GM21717 (cell line): ENCODE measurements around the gene PUDP.
A peak's percentile ranks its signal among the peaks of the same experiment; 100 is the strongest.

Experiments used
- ATAC-seq: cut with Tn5 transposase; IDR thresholded peaks from one replicate; pipeline ENCODE4 v1.9.1; 2021; ENCODE audit warnings: mild to moderate bottlenecking, moderate library complexity; ENCODE audit not compliant: unreplicated experiment

Gene PUDP

DNA sequence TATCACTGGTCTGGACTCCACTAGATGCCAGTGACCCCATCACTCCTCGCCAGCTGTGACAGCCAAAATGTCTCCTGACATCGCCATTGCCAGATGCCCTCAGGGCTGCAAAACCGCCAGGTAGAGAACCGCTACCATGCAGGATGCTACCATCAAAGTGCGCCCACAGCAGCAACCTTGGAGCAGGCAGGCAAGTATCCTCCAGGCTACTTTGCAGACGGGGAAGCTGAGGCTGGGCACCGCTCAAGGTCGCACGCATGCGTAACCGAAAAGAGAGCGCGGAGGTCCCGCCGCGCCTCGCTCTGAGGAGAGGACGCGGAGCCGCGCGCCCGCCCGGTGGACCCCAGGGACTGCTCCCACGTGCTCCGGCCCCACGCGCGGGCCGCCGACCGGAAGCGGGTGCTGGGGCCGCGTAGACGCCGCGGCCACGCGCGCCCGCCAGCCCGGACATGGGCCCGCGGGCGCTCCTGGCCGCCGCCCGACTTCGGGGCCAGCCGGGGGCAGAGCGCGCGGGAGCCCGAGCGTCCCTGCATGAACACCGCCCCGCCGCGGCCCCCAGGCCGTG, 458 bp downstream of the PUDP start, which contains the start of gene STS:
Gene STS, plus strand, starts transcription at position 300 of the 565 bp plus-strand sequence. CDS start 105,488 bp downstream, outside the sequence.
- ATAC-seq = peak; percentile 47

DNA sequence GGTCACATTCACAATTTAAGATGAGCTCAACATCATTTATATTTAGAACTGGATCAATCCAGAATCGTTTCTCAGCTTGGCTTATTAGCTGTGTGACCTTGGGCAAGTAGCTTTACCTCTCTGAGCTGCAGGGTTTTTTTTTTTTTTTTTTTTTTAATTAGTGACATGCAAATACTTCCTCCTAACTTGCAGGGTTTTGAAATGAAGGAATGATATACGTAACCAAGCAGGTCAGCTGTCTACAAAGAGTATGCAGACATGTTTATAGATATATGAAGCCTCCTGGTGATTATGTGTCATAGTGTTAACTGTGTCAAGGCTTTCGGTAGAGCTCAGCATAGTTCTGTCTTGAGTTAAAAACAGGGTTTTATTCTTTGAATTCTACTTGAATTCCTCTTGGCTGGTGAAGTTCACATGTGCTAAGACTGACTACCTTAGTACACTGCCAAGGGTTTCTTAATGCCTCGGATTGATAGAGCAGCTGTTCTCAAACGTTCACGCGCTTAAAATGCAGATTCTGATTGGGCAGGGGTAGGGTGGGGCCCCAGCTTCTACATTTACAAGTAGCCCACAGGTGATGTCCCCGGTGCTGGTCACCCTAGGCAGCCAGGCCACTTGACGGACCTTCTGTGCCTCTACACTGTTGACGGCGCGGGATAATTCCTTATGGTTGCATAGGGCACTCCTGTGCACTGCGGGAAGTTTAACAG, 1.1 kb downstream of the PUDP start:
- ATAC-seq = peak; percentile 8

DNA sequence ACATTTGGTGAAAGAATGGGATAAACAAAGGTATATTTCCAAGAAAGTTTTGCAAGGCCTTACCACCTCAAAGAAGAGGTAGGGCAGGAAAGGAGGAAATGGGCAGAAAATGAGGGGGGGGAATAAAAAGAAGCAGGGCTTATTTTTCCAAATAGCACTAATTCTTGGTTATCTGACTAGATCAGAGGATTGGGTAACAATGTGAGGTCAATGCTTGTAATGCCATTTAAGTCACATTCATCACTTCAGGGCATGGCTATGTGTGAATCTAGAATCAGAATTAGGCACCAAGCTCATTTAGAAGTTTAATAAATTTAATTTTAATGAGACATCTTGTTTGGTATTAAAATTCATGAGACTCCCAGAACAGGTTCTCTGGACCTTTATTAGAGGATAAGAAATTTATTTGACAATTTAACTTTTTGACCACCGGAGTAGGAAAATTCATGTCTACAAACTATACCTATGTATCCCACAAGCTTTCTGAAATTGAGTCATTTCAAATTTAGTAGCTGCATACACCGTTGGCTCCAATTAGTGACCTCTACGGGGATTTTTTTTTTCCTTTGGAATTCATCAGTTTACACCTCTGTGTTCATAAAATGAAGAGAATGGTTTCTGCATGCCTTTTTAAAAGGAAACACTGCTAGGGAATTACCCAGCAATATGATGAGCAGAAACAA, 1.8 kb downstream of the PUDP start:
- ATAC-seq = no peak

DNA sequence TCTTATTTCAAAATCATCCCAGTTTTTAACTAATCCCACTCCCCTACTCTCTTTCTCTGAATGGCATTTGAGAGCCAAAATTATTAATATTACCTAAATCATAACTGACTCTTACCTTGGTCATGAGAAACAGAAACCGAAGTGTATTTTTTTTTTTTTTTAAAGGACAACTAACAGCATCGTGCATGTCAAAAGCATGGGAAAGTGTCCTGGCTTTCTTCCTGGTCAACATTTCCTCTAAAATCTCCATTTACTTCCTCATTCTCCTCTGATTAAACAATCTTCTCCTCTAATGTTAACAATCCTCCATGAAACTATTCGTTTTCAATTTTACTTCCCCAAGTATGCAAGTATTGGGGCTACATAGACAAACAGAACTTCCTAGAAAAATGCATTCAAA, 2.5 kb downstream of the PUDP start:
- ATAC-seq = no peak

DNA sequence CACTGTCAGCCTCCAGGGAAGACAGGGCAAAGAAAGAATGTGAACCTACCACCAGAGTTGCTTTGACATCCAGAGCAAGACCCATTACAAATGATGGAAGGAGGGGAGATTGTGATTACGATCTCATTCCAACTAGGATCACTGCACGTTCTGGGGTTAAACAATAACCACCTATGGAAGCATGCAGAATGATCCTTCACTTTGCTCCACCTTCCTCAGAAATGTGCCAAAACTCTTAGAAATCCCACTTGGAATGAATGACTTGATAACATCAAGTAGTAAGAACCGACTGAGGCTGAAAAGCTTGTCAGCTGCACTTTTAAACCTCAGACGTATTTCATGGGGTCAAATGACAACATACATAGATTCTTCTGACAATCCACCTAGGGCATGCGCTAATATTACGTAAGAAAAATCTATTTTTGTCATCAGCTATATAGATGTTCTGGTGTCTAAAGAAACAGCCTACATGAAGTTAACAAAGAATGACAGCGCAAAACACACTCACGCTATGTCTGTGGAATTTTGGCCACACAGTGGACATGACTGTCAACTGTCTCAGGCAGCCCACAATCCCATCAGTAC, 3.9 kb downstream of the PUDP start:
- ATAC-seq = no peak

DNA sequence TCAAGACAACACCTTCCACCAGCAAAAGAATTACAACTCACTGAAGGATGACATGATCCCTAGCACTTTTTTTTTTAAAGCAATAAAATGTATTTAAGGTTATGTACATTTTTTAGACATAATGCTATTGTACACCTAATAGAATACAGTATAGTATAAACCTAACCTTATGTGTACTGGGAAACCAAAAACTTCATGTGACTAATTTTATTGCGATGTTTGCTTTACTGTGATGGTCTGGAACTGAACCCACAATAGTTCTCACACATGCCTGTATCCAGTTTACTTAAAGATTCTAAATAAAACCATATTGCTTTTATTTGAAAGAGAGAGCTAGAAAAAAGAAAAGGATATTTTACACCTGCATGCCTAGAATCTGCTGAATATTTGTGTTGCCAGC, 4.9 kb downstream of the PUDP start:
- no peak for ATAC-seq

DNA sequence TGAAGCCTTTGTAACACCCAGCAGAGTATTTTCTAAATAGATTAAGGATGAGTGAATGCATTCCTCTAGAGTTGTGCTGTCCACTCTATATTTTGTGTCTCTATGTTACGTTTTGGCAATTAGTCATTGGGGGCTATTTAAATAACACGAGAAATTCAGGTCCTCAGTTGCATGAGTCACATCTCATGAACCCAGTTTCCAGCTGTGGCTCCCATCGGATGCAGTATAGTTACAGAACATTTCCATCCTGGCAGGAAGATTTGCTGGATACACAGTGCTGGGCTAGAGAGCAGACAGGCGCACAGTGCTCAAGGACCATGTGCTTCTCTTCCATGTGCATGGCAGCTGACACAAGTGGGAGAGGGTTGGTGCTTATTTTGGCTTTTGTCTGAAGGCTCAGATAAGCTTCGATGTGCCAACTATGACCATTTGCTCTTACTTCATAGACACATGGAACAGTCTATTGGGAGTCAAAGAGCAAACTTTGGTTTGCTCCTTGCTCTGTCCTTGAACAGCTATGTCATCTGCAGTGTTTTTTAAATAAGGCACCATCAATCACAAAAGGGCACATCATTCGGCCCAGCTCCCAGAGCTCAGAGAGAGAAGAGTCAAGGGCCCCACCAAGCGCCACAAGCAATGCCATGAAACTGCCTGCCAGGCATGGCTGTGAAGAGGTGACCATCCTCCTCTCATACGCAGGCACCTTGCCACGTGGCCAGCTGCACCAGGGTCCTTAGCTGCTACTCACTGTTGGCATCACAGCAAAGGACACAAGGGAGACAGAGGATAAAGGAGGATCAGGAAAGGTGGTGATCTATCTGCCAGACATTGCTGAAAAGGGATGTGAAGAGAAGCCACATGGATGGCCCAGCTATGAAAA, 8.5 kb downstream of the PUDP start:
- ATAC-seq = no peak

DNA sequence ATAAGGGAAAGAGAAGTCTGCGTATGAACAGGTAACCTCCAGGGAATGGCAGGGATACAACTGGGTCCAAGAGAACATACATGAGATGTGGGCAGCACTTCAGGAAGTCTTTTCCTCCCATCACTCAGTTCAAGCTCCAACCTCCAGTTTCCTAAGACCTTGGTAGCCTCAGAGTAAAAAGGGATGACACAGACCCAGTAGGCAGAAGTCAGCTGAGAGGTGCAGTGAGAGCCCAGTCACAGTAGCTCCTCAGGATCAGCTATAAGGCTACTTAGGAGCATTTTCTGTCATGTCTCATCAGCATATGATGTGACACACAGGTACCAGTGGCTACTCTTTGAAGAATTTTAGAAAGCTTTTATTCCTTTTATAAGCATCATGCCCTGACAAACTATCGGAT, 13.0 kb downstream of the PUDP start:
- ATAC-seq = no peak

DNA sequence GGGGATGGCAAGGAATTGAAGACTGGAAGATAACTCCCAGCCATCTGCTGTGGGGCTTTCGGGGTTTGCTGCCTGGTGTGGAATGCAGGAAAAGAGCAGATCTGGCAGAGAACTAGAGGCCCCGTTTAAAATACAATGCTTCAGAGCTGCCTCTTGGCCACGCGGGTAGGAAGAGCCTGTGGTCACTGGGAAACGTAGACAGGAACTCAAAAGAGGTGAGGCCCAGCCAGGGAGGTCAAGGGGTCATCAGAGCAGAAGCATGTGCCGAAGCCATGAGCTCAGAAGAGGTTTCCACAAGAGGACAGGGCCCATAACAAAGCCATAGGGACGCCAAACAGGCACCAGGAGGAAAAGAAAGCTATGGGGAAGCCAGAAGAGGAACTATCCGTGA, 14.9 kb downstream of the PUDP start:
- ATAC-seq = peak; percentile 12

DNA sequence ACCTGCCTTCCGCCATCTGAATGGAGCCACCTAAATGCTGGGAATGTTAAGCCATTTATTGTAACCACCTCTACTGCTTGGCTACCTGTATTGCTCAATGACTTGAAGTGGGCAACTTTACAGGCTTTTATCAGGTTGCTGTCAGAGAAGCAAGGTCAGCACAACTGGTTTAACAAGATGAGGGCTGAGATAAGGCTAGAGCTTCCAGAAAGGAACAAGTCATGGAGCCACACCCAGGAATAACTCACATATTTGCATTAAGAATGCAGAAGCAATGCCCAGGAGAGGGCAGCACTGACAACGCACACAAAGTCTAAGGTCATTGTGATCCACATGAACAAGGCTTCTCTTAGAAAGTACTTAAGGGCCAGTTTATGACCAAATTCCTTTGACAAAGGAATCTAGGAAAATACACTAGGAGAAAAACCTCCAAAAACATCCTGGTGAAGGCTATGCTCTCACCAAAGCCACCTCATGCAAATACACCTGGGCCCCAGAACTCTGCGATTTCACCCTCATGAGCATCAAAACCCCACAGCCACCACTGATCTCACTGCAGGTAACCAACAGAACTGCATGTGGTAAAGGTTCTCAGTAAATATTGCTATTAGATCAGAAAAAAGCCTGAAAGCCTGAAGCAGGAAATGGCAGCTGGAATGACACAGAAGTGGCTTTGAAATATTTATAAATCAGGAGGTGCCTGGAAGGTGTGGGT, 15.5 kb downstream of the PUDP start:
- ATAC-seq = peak; percentile 68

DNA sequence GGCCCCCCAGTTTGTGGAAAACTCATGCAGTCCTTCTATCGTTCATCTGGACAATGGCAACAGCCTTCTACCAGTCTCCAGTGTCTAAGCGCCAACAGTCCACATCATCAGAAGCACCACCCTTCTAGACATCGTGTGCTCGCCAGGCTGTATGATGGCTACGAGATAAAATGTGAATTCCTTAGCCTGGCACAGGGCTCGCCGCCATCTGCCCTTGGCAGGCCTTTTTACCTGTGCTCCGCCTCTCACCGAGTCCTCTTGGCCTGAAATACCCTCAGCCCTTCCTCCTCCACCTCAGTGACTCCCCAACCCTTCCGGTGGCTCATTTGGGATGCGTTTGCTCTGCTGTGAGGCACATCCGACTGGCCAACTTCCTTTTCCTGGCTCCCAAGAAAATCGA, 16.3 kb downstream of the PUDP start:
- no peak for ATAC-seq

DNA sequence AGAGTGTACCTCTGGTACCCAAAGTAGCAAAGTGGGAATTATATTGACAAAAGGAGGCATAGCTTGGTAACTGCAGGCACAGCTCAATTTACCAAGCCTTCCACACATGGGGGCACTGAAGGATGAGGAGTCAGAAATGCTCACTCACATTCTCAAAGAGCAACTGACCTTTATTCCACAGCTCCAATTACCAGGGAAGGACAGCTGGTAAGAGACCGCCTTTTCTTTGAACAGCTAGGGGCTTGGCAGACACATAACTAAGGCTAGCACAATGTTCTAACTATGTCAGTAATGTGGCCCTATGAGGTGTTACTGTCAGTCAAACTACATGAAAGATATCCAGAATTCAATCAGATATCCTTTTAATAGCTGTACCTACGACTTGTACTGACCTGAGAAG, 20.9 kb downstream of the PUDP start:
- ATAC-seq = no peak

DNA sequence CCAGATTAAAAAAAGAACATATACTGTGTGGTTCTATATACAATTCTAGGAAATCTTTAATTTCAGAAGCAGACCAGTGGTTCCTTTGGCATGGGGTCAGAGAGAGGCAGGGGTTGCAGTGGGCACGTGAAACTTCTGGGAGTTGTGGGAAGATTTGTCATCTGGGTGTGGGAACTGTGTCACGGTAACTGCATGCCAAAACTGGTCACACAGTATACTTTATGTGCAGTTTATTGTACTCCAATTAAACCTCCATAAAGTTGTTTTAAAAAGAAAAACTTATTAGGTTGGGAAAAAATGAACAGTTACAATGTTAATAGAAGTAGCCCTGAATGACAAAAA, 27.1 kb downstream of the PUDP start:
- ATAC-seq = no peak

DNA sequence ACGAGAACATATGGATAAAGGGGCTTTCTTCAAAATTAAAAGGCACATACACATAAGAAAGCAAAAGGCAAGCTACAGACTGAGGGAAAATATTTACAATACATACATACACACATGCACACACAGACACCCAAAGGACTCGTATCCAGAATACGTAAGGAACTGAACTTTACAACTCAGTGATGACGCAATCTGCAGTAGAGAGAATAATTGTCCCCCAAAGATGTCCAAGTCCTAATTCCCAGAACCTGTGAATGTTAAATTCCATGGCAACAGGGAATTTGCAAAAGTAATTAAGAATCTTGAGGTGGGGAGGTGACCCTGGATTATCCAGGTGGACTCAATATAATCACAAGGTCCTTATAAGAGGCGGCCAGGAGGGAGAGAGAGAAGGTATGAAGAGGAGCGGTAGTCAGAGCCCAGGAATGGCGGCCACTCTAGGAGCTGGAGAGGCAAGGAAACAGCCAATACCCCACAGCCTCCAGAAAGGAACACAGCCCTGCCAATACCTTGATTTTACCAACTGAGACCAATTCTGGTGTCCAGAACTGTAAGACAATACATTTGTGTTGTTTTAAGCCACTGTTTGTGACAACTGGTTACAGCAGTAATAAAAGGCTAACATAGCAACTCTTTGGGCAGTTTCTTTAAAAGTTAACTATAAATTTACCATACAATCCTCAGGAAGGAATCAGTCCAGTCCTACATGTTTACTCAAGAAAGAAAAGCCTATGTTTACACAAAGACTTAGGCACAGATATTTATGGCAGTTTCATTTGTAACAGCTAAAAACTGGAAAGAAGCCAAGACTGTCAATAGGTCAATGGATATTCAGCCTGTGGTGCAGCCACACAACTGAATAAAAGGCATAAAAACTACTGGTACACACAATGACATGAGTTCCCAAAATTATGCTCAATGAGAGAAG, 27.7 kb downstream of the PUDP start:
- no peak for ATAC-seq

DNA sequence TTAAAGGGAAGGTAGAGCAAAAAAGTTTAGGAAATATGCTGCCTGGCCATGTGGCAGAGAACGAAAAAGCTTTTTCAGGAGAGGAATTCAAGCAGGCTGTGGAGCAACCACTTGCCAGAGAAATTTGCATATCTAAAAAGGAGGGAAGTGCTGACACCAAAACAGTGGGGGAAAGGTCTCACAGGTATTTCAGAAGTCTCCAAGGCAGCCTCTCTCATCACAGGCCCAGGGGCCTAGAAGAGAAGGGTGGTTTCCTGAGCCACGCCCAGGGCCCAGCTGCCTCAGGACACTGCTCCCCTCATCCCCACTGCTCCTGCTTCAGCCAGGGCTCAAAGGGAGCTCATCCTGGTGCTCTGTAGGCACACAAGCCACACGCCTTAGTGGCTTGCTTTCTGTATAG, 30.4 kb downstream of the PUDP start:
- ATAC-seq = peak; percentile 57

DNA sequence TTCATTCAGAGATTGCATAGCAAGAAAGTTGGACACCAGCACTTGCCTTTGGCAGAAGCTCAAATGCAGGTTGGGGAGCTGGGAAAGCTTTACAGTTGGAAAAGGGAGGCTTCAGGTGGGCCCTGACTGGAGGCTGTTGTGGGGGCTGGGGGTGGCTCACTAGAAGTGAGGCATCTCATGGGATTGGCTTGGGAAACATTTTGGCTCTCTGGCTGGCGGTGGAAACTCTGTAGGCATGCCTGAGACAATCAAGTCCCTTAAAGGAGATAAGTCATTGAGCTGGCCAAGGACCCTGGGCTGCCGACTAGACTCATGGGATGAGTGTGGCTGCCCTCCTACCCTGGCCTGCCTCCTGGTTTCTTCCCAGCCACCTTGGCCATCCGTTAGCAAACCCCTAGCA, 31.9 kb downstream of the PUDP start:
- no peak for ATAC-seq

DNA sequence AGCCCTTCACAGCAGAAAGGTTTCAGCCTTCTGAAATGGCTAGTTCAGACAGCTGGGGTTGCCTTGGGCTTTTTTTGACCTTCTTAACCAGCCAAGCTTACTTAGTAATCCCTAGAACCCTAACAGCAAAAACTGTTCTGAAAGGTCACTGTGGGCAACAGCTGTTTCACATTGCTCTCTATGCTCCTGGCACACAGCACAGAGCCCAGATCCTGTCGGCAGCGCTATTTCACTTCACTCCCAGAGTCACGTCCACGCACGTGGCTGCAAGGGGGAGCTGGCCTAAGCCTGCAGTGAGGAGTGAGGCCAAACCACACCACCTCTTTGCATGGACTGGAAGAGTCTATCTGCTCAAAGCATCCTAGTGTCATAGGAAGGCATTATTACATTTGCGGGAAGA, 32.4 kb downstream of the PUDP start:
- peak; percentile 73 for ATAC-seq

DNA sequence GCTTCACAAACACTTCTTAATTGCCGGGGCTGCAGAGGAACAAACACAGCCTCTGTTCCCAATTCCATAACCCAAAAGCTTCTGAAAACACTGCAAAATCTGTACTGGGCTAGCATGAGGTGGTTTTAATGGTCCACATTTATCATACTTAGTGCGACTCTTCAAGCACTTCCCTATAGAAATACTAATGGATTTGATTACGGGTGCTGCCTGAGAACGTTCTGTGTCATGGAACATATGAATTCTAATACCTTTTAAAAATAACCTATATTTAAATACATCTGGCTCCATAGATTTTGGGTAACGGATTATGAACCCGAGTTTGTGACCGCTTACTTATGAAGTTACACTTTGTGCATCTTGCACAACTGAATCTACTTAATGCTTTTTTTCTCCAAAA, 35.9 kb downstream of the PUDP start:
- ATAC-seq = no peak

DNA sequence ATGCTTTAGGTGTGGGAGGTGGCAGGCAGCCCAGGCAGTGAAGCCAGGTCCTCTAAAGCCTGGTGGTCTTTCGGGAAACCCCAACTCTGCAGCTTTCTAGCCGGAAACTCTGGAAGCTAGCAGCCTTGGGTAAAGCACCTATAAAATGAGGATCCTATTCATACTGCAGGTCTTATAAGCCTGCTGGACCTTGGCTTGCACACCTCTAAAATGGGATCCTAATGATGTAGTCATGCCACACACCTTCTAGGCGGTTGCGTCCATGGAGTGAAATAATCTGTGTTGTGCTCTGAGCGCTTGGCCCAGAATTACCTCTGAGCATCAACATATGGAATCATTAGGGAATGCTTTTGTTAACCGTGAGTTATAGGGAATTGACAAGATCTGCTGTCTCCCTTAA, 36.4 kb downstream of the PUDP start:
- no peak for ATAC-seq
